Body of pancreas (tissue), 4 donors: ENCODE measurements around the gene MED15. TPM values are rescaled to one million over a fixed set of nuclear protein-coding genes. Genes with fewer than 3 reads are reported as not detected.
A peak's percentile ranks its signal among the peaks of the same experiment; 100 is the strongest.

Source experiments
- ATAC-seq: fragments of 150-250 bp; one replicate; pipeline ENCODE4 v1.9.1; 2016
- DNase-seq, 4 donors: peaks; one replicate each; pipeline ENCODE4 v3.0.0-alpha.2; 2019
- H3K27ac ChIP-seq, 4 donors: fragments of 200-600 bp; sonication (generic); 1 replicate in 3 of 4; 2 replicates in 1 of 4; pipeline versions ENCODE4 v1.5.1 to v1.6.1; 2016 to 2019; ENCODE audit warnings: mild to moderate bottlenecking in 1 of 4, mixed read lengths in 1 of 4, moderate library complexity in 1 of 4
- H3K27me3 ChIP-seq, 2 donors: fragments of 200-600 bp; sonication (generic); one replicate each; pipeline ENCODE4 v1.6.0; 2016; ENCODE audit warnings: mild to moderate bottlenecking in 1 of 2
- H3K36me3 ChIP-seq, 2 donors: fragments of 200-600 bp; sonication (generic); replicated peaks in 1 of 2; 2 replicates each; pipeline ENCODE4 v1.5.1; 2016; ENCODE audit warnings: low read depth in 2 of 2; ENCODE audit not compliant: insufficient read depth in 1 of 2
- H3K4me1 ChIP-seq: fragments of 200-600 bp; sonication (generic); one replicate; pipeline ENCODE4 v1.6.0; 2016
- H3K4me3 ChIP-seq, 2 donors: fragments of 200-600 bp; sonication (generic); 1 replicate in 1 of 2; 2 replicates in 1 of 2; pipeline ENCODE4 v1.5.1; 2016 to 2019
- H3K9me3 ChIP-seq, 3 donors: fragments of 200-600 bp; sonication (generic); 1 replicate in 2 of 3; 2 replicates in 1 of 3; pipeline ENCODE4 v1.5.1; 2016
- CTCF ChIP-seq, 7 experiments: fragments of 450-650 bp in 4 of 7; fragments of 200-600 bp in 3 of 7; sonication (generic) in 3 of 7; IDR thresholded peaks; one replicate each; pipeline ENCODE4 v1.5.1; 2016 to 2019; ENCODE audit warnings: antibody characterized with exemption in 7 of 7
- POLR2A ChIP-seq, 3 donors: fragments of 450-650 bp; IDR thresholded peaks; one replicate each; pipeline ENCODE4 v1.6.1; 2016; ENCODE audit warnings: antibody characterized with exemption in 3 of 3, mild to moderate bottlenecking in 2 of 3
- WGBS, 2 donors: methylation state at CpG; one replicate each; pipeline ENCODE4 v1.1.5; 2017; 5-methylcytosine and 5-hydroxymethylcytosine counted together
- intact Hi-C: fragments of 100-400 bp; cut with DNase I; formaldehyde crosslinking; loops from one replicate; pipeline ENCODE4 v1.15.1; 2023
- total RNA-seq, 2 donors: library from RNA; depleted of rRNA; stranded (reverse); fragments of >200 nt; gene quantifications; one replicate each; pipeline ENCODE4 v1.1.0, GENCODE V29; 2016

MED15 gene
- total RNA-seq, 2 donors from 2014 or later: 31.6 to 36.9 TPM

GRCh38 chr22:20510811-20511577 is 3.6 kb downstream of the MED15 start:
- DNase-seq (no peak), ATAC-seq (no peak)
- Histone ChIP-seq H3K36me3 (no peaks in the 10 kb centered on the region), H3K27ac (no peak overlapping the region), H3K4me3 (no peak overlapping the region), H3K27me3 (no peaks in the 10 kb centered on the region), H3K4me1 (peaks cover 34% of the 10 kb centered on the region), H3K9me3 (no peaks in the 10 kb centered on the region)
- intact Hi-C loops: no loop called here
- 81 to 84% methylated on average over 10 of the region's 10 CpGs for WGBS, 2 donors
- TF ChIP-seq POLR2A (IDR thresholded peaks at IDR 0.05): no peak
- TF ChIP-seq CTCF (IDR thresholded peaks at IDR 0.05): no peak

- H3K27ac ChIP-seq: no peak overlapping the region
- peaks cover 32% of the 10 kb centered on the region for H3K4me1 ChIP-seq
- WGBS, 2 donors: 69 to 81% methylated on average over 4 of the region's 4 CpGs
These were observed 4.3 kb downstream of the MED15 start for GRCh38 chr22:20511578-20512229.

GRCh38 chr22:20514658-20515406 is 7.4 kb downstream of the MED15 start:
- 80 to 86% methylated on average over 6 of the region's 6 CpGs for WGBS, 2 donors
- H3K4me1 ChIP-seq: peaks cover 22% of the 10 kb centered on the region
- no peaks in the 10 kb centered on the region for H3K27me3 ChIP-seq
- no peaks in the 10 kb centered on the region for H3K9me3 ChIP-seq
- no peaks in the 10 kb centered on the region for H3K36me3 ChIP-seq
- intact Hi-C loops: no loop called here
- TF ChIP-seq POLR2A (IDR thresholded peaks at IDR 0.05): no peak
- no peak for TF ChIP-seq CTCF (IDR thresholded peaks at IDR 0.05)
- ATAC-seq: no peak
- DNase-seq: no peak
- no peak overlapping the region for H3K27ac ChIP-seq
- H3K4me3 ChIP-seq: no peak overlapping the region

More at GRCh38 chr22:20511578-20512229, 4.3 kb downstream of the MED15 start:
- intact Hi-C loops: no loop called here
- H3K4me3 ChIP-seq: no peak overlapping the region
- ATAC-seq (no peak), DNase-seq (no peak)
- no peaks in the 10 kb centered on the region for H3K9me3 ChIP-seq
- no peaks in the 10 kb centered on the region for H3K36me3 ChIP-seq
- no peaks in the 10 kb centered on the region for H3K27me3 ChIP-seq
- no peak for TF ChIP-seq POLR2A (IDR thresholded peaks at IDR 0.05)

- Histone ChIP-seq H3K4me1 (peaks cover 9% of the 10 kb centered on the region), H3K36me3 (peaks cover 0 to 2% of the 10 kb centered on the region in 2 donors), H3K27ac (no peak overlapping the region), H3K4me3 (no peak overlapping the region), H3K9me3 (no peaks in the 10 kb centered on the region), H3K27me3 (no peaks in the 10 kb centered on the region)
- intact Hi-C loops: no loop called here
- ATAC-seq (no peak), DNase-seq (no peak)
- TF ChIP-seq POLR2A (IDR thresholded peaks at IDR 0.05): no peak
- TF ChIP-seq CTCF (IDR thresholded peaks at IDR 0.05): no peak
- WGBS, 2 donors: 88 to 92% methylated on average over 2 of the region's 2 CpGs
These were observed 9.0 kb downstream of the MED15 start for GRCh38 chr22:20516399-20516798.

- Histone ChIP-seq H3K4me3 (no peak overlapping the region), H3K4me1 (peaks cover 9% of the 10 kb centered on the region), H3K9me3 (no peaks in the 10 kb centered on the region), H3K27ac (peak overlapping the region in 2 of 4 donors; percentile 17 to 30), H3K27me3 (no peaks in the 10 kb centered on the region), H3K36me3 (peaks cover 0 to 2% of the 10 kb centered on the region in 2 donors)
- WGBS, 2 donors: 34 to 38% methylated on average over 4 of the region's 4 CpGs
- TF ChIP-seq POLR2A (IDR thresholded peaks at IDR 0.05) (no peak), CTCF (IDR thresholded peaks at IDR 0.05) (no peak)
- no peak for ATAC-seq
- intact Hi-C loops: no loop called here
- DNase-seq: no peak
These were observed 10.0 kb downstream of the MED15 start for GRCh38 chr22:20517422-20517821.
